ENCODE data around the gene COA5.

Gene COA5

DNA sequence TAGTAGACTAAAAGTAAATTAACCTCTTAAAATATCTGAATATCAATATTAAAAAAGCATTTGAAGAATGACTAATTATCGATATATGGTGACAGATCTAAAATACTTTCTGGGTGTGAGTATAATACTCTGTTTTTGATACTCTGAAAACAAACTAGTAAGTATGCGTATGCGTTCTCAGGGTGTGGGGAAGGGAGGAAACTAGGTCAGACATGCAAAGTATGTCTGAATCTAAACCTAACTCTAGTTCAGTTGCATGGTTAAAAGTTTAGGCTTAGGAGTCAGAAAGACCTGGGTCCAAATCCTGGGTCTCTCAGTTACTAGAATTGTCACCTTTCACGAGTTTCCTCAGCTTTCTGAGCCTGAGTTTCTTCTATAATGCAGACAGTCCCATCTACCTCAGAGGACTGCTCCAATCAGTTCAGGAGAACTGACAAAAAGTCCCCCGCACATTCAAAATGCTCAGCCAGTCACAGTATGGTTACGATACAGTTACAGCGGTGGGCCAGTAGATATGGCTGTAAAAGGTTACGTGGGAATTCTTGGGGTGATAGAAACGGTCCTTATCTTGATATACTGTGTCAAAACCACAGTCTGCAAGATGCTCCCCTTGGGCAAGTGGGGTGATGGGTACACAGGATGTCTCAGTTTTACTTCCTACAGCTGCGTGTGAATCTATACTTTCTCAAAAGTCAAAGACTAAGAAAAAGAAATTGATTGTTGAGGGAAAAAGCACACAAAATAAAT, 29.3 kb upstream of the COA5 start:
- no peak overlapping the region for H3K4me3 ChIP-seq (ENCODE audit: low read depth in 1 of 5, low read length in 5 of 5)
- H3K27ac ChIP-seq (ENCODE audit: low read depth, low read length): no peak overlapping the region
- H3K27me3 ChIP-seq (ENCODE audit: control insufficient read depth in 5 of 5, insufficient read depth in 4 of 5, low read length in 5 of 5): no peaks in the 10 kb centered on the region
- no peaks in the 10 kb centered on the region for H3K4me1 ChIP-seq (ENCODE audit: control insufficient read depth in 5 of 5, insufficient read depth in 5 of 5, low read length in 5 of 5)
- peaks cover 19 to 46% (median 36%) of the 10 kb centered on the region in 5 donors for H3K36me3 ChIP-seq (ENCODE audit: control insufficient read depth in 5 of 5, insufficient read depth in 5 of 5, low read length in 5 of 5)
- H3K9ac ChIP-seq (ENCODE audit: low read length in 5 of 5): no peak overlapping the region
- H3K9me3 ChIP-seq (ENCODE audit: control insufficient read depth in 5 of 5, low read length in 5 of 5): no peaks in the 10 kb centered on the region

DNA sequence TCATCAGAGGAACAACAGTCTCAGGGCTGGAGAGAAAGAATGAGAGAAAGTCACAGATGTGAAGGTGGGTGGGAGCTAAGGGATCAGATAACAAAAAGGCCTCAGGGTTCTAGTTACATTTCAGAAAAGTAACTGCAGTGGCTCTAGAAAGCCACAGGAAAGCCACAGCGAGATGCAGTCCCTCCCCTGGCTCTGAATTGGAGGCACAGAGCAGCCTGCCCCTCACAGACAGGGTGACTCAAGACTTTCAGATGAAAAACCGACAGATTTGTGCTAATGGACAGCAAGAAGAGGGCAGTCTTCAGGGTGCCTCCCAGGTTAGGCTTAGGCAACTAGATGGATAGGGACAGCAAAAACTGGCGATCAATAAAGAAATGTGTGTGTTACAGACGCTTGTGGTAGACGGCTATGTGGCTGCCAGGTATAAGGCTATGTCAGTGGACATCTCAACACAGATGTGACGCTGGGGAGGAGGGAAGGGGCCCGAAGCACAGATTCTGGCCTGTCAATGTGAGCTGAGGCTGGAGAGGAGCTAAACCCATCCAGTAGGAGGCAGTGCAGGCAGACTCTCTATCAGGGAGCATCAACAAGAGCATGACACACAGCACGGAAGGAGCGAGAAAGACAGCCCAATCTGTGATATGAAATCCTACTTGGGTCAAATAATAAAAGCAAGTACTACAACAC, 26.2 kb upstream of the COA5 start:
- H3K36me3 ChIP-seq (ENCODE audit: control insufficient read depth in 5 of 5, insufficient read depth in 5 of 5, low read length in 5 of 5): peaks cover 14 to 61% (median 47%) of the 10 kb centered on the region in 5 donors
- H3K27me3 ChIP-seq (ENCODE audit: control insufficient read depth in 5 of 5, insufficient read depth in 4 of 5, low read length in 5 of 5): no peaks in the 10 kb centered on the region
- no peak overlapping the region for H3K27ac ChIP-seq (ENCODE audit: low read depth, low read length)
- no peak overlapping the region for H3K4me3 ChIP-seq (ENCODE audit: low read depth in 1 of 5, low read length in 5 of 5)
- H3K4me1 ChIP-seq (ENCODE audit: control insufficient read depth in 5 of 5, insufficient read depth in 5 of 5, low read length in 5 of 5): no peaks in the 10 kb centered on the region
- H3K9ac ChIP-seq (ENCODE audit: low read length in 5 of 5): no peak overlapping the region
- no peaks in the 10 kb centered on the region for H3K9me3 ChIP-seq (ENCODE audit: control insufficient read depth in 5 of 5, low read length in 5 of 5)

DNA sequence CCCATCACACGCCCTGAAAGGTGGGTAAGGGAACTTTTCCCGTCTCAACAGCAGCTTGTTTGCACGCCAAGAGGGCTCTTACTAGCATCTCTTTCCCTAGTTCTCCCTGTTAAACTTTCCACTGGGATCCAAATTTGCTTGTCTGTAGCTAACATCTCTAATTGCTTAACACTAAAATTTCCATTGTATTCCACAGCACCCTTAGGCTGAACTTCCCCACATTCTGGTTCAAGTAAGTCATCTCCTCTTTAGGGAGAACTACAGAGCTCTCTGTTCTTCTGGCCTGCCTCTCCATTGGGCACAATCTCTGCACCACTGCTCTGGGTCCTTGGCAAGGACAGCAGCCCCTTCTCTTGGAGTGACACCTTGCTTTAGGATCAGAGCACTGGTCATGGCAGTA, 24.0 kb upstream of the COA5 start:
- no peaks in the 10 kb centered on the region for H3K9me3 ChIP-seq (ENCODE audit: control insufficient read depth in 5 of 5, low read length in 5 of 5)
- peaks cover 13 to 51% (median 46%) of the 10 kb centered on the region in 5 donors for H3K36me3 ChIP-seq (ENCODE audit: control insufficient read depth in 5 of 5, insufficient read depth in 5 of 5, low read length in 5 of 5)
- H3K9ac ChIP-seq (ENCODE audit: low read length in 5 of 5): no peak overlapping the region
- H3K27me3 ChIP-seq (ENCODE audit: control insufficient read depth in 5 of 5, insufficient read depth in 4 of 5, low read length in 5 of 5): no peaks in the 10 kb centered on the region
- no peak overlapping the region for H3K4me3 ChIP-seq (ENCODE audit: low read depth in 1 of 5, low read length in 5 of 5)
- H3K27ac ChIP-seq (ENCODE audit: low read depth, low read length): no peak overlapping the region
- H3K4me1 ChIP-seq (ENCODE audit: control insufficient read depth in 5 of 5, insufficient read depth in 5 of 5, low read length in 5 of 5): no peaks in the 10 kb centered on the region

DNA sequence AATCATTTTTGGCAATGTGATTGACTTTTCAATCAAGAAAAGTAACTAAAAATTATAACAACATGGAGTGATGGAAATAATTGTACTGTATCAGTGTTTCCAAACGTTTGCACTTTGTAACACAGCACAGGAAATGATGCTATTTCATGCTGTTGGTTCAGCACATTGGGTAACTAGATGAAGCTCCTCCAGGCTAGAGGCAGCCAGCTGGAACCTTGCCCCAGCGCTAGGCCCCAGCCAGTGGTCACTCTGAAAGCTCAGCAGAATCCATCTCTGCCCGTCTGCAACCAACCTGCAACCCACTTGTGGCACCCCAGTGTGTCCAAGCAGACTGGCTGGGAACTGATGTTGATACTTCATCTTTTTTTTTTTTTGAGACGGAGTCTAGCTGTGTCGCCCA, 15.3 kb upstream of the COA5 start:
- peaks cover 7 to 22% (median 13%) of the 10 kb centered on the region in 5 donors for H3K36me3 ChIP-seq (ENCODE audit: control insufficient read depth in 5 of 5, insufficient read depth in 5 of 5, low read length in 5 of 5)
- no peaks in the 10 kb centered on the region for H3K27me3 ChIP-seq (ENCODE audit: control insufficient read depth in 5 of 5, insufficient read depth in 4 of 5, low read length in 5 of 5)

DNA sequence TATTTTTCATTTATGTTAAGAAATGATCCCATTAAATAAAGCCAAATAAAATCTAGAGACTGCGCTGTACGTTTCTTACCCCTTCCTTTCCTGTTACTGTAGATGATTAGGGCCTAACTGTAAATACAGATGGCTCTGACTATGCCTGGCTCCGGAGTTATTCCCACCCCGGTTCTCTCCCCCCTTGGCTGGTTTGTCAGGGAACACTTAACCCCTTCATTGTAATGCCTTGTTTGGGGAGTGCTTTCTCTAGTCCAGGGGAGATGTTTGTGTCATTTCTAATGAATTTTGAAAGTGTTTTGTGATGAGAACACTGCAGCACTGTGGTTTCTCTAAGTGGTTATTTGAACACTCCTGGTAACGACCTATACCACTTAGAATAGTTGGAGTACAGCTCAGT, 8.8 kb upstream of the COA5 start:
- Histone ChIP-seq H3K9me3 (ENCODE audit: control insufficient read depth in 5 of 5, low read length in 5 of 5) (no peaks in the 10 kb centered on the region), H3K9ac (ENCODE audit: low read length in 5 of 5) (peak overlapping the region in 1 of 5 donors; percentile 58), H3K4me1 (ENCODE audit: control insufficient read depth in 5 of 5, insufficient read depth in 5 of 5, low read length in 5 of 5) (no peaks in the 10 kb centered on the region), H3K27ac (ENCODE audit: low read depth, low read length) (no peak overlapping the region), H3K36me3 (ENCODE audit: control insufficient read depth in 5 of 5, insufficient read depth in 5 of 5, low read length in 5 of 5) (peaks cover 41 to 78% (median 60%) of the 10 kb centered on the region in 5 donors), H3K27me3 (ENCODE audit: control insufficient read depth in 5 of 5, insufficient read depth in 4 of 5, low read length in 5 of 5) (no peaks in the 10 kb centered on the region), H3K4me3 (ENCODE audit: low read depth in 1 of 5, low read length in 5 of 5) (no peak overlapping the region)

More for the DNA sequence above, 15.3 kb upstream of the COA5 start:
- H3K27ac ChIP-seq (ENCODE audit: low read depth, low read length): peak overlapping the region; percentile 33
- no peak overlapping the region for H3K9ac ChIP-seq (ENCODE audit: low read length in 5 of 5)
- H3K9me3 ChIP-seq (ENCODE audit: control insufficient read depth in 5 of 5, low read length in 5 of 5): no peaks in the 10 kb centered on the region
- H3K4me3 ChIP-seq (ENCODE audit: low read depth in 1 of 5, low read length in 5 of 5): no peak overlapping the region
- peaks cover 0 to 13% (median 0%) of the 10 kb centered on the region in 5 donors for H3K4me1 ChIP-seq (ENCODE audit: control insufficient read depth in 5 of 5, insufficient read depth in 5 of 5, low read length in 5 of 5)

DNA sequence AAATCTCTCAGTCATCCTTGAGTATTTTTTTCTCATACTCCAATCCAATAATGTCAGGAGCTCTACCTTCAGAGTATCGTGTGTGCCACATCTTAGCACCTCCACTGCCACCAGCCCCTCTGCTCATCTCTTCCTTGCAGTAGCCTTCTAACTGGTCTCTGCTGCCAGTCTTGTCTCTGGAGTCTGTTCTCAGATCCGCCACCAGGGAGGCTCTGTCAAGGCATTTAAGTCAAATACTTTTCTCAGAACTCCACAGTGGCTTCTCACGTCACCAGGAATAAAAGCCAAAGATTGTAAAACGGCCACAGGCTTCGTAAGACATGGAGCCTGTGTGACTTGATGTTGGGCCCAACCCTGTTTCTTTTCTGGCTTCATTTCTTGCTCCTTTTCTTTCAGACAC, 7.2 kb upstream of the COA5 start:
- Histone ChIP-seq H3K27me3 (ENCODE audit: control insufficient read depth in 5 of 5, insufficient read depth in 4 of 5, low read length in 5 of 5) (no peaks in the 10 kb centered on the region), H3K27ac (ENCODE audit: low read depth, low read length) (no peak overlapping the region), H3K4me1 (ENCODE audit: control insufficient read depth in 5 of 5, insufficient read depth in 5 of 5, low read length in 5 of 5) (peaks cover 2 to 9% (median 3%) of the 10 kb centered on the region in 5 donors), H3K36me3 (ENCODE audit: control insufficient read depth in 5 of 5, insufficient read depth in 5 of 5, low read length in 5 of 5) (peaks cover 36 to 73% (median 65%) of the 10 kb centered on the region in 5 donors), H3K4me3 (ENCODE audit: low read depth in 1 of 5, low read length in 5 of 5) (no peak overlapping the region), H3K9ac (ENCODE audit: low read length in 5 of 5) (peak overlapping the region in 1 of 5 donors; percentile 13), H3K9me3 (ENCODE audit: control insufficient read depth in 5 of 5, low read length in 5 of 5) (no peaks in the 10 kb centered on the region)

DNA sequence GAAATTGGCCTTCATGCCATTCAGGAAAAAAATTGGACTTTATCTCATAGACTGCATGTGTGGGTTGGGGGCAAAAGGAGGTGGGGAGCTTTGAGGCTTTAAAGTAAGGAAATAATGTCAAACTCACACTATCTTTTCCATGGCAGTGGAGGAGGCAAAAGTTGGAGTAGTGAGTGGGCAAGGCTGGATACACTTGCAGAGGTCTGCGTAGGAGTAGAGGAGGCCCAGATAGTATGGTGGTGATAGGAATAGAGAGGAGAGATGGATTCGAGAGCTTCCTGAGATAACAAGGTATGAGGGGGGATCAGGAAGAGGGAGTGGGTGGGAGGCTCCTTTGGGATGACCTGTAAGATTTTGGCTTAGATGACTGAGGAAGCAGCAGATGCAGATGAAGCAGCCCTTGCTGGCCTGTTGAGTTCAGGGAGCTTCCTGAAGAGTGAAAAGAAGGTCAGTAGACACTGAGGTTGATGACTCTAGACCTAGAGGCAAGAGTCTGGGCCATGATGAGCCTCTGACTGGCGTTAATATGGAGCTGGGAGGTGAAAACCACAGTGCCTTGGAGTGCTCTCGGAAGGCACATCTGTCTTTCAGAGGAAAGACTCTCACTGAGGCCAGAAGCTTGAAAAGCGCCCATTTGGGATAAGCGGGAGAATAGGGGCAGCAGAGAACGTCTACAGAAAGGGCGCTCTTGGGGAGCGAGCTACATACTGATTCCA, 5.9 kb upstream of the COA5 start:
- H3K4me3 ChIP-seq (ENCODE audit: low read depth in 1 of 5, low read length in 5 of 5): no peak overlapping the region
- peaks cover 3 to 22% (median 16%) of the 10 kb centered on the region in 5 donors for H3K4me1 ChIP-seq (ENCODE audit: control insufficient read depth in 5 of 5, insufficient read depth in 5 of 5, low read length in 5 of 5)
- H3K27me3 ChIP-seq (ENCODE audit: control insufficient read depth in 5 of 5, insufficient read depth in 4 of 5, low read length in 5 of 5): no peaks in the 10 kb centered on the region
- no peak overlapping the region for H3K27ac ChIP-seq (ENCODE audit: low read depth, low read length)
- H3K9me3 ChIP-seq (ENCODE audit: control insufficient read depth in 5 of 5, low read length in 5 of 5): no peaks in the 10 kb centered on the region
- H3K9ac ChIP-seq (ENCODE audit: low read length in 5 of 5): no peak overlapping the region
- peaks cover 32 to 75% (median 66%) of the 10 kb centered on the region in 5 donors for H3K36me3 ChIP-seq (ENCODE audit: control insufficient read depth in 5 of 5, insufficient read depth in 5 of 5, low read length in 5 of 5)

DNA sequence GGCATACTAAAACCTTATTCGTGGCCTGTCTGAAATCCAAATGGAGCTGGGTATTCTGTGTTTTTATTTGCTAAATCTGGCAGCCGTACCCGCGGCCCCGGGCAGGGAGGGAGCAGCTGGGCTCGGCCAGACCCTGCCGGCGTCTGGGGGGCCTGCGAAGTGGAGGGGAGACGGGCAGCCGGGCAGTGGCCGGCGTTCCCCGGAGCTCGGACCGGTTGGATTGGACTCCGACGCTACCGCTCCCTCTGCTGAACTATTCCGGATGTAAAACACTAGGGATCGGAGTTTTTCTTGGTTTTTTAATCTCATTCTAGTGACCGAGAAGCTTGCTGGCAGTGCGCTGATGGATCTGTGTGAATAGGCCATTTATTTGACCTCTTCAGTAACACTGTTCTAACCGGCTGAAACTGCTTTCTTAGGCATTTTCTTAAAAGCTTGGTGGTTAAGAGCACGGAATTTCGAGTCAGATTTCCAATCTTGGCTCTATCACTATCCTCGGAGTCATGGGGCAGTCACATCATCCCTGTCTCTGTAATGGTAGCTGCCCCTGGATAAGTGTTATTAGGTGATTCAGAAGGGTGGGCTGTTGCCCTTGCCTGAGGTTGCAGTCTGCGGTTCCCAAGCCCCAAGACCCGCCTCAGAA, 771 bp upstream of the COA5 start:
- Histone ChIP-seq H3K27me3 (ENCODE audit: control insufficient read depth in 5 of 5, insufficient read depth in 4 of 5, low read length in 5 of 5) (no peaks in the 10 kb centered on the region), H3K4me1 (ENCODE audit: control insufficient read depth in 5 of 5, insufficient read depth in 5 of 5, low read length in 5 of 5) (peaks cover 14 to 43% (median 40%) of the 10 kb centered on the region in 5 donors), H3K4me3 (ENCODE audit: low read depth in 1 of 5, low read length in 5 of 5) (peak overlapping the region; percentile 81 to 99 (median 95)), H3K27ac (ENCODE audit: low read depth, low read length) (peak overlapping the region; percentile 96), H3K9me3 (ENCODE audit: control insufficient read depth in 5 of 5, low read length in 5 of 5) (no peaks in the 10 kb centered on the region), H3K36me3 (ENCODE audit: control insufficient read depth in 5 of 5, insufficient read depth in 5 of 5, low read length in 5 of 5) (peaks cover 0 to 35% (median 27%) of the 10 kb centered on the region in 5 donors), H3K9ac (ENCODE audit: low read length in 5 of 5) (peak overlapping the region; percentile 97 to 100 (median 99))

DNA sequence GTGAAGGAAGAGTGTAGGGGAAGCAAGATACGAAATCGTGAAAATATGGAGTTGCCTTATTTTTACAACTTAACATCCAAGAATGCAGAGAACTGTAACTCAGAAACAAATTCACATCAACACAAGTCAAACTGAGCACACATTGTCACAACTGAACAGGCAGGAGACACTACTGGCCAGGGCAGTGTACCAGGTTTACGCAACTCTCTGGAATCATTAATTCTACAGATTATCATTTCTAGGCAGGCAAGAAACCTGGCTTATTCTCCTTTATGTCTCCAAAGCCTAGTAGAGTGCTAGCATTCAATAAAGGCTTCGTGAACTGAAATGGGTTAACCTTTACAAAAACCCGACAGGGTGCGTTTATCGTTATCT, 584 bp downstream of the COA5 start:
- Histone ChIP-seq H3K27me3 (ENCODE audit: control insufficient read depth in 5 of 5, insufficient read depth in 4 of 5, low read length in 5 of 5) (no peaks in the 10 kb centered on the region), H3K9ac (ENCODE audit: low read length in 5 of 5) (peak overlapping the region; percentile 91 to 100 (median 99)), H3K27ac (ENCODE audit: low read depth, low read length) (peak overlapping the region; percentile 96), H3K4me1 (ENCODE audit: control insufficient read depth in 5 of 5, insufficient read depth in 5 of 5, low read length in 5 of 5) (peaks cover 14 to 43% (median 40%) of the 10 kb centered on the region in 5 donors), H3K36me3 (ENCODE audit: control insufficient read depth in 5 of 5, insufficient read depth in 5 of 5, low read length in 5 of 5) (peaks cover 6 to 30% (median 18%) of the 10 kb centered on the region in 5 donors), H3K9me3 (ENCODE audit: control insufficient read depth in 5 of 5, low read length in 5 of 5) (no peaks in the 10 kb centered on the region), H3K4me3 (ENCODE audit: low read depth in 1 of 5, low read length in 5 of 5) (peak overlapping the region; percentile 85 to 99 (median 95))

Data from subcutaneous abdominal adipose tissue (tissue), 5 donors.